HEK293T (cell line): ENCODE measurements around the gene KLK13.

Experiments
- FOXA1 ChIP-seq: fragments of 450-650 bp; IDR thresholded peaks from 2 replicates; pipeline ENCODE4 v1.6.1; 2016; ENCODE audit warnings: mild to moderate bottlenecking
- SP1 ChIP-seq: fragments of 450-650 bp; IDR thresholded peaks from 2 replicates; pipeline ENCODE4 v1.6.1; 2017
- SUZ12 ChIP-seq: fragments of 450-650 bp; IDR thresholded peaks from 2 replicates; pipeline ENCODE4 v1.6.1; 2016; ENCODE audit warnings: mild to moderate bottlenecking
- TARDBP ChIP-seq: fragments of 450-650 bp; IDR thresholded peaks from 2 replicates; pipeline ENCODE4 v1.6.1; 2016

DNA sequence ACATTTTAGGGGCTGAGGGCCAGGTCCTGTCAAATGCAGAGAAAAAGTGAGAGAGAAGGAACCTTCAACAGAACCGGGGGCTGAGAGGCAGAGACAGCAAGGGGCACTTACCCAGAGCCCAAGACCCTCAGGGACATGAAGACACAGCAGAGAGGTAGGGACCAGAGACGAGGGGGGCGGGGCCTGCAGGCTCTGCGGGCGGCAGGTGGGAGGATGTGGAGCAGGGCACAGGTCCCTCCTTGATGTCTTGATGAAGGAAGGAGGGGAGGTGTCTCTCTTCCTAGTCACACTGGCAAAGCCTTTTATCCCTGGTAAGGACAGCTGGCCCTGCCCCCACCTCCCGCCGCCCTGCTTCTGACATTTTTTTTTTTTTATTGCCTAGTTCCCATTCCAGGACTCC, 17.7 kb upstream of the KLK13 start, which contains the start of gene KLK14:
- no peak for TF ChIP-seq SUZ12
- no peak for TF ChIP-seq SP1
- TF ChIP-seq TARDBP, result no peak
- no peak for TF ChIP-seq FOXA1
